Stomach (tissue), 9 donors: ENCODE results near the gene DLGAP1. TPM values are rescaled to one million over a fixed set of nuclear protein-coding genes. Genes with fewer than 3 reads are reported as not detected.

ENCODE experiments used
- DNase-seq, 2 donors: peaks; one replicate each; pipeline versions ENCODE4 v3.0.0 to v3.0.0-alpha.2; 2013 to 2019
- H3K27ac ChIP-seq, 5 donors: fragments of 200-600 bp in 4 of 5; sonication (generic) in 4 of 5; one replicate each; pipeline ENCODE4 v1.5.1; 2013 to 2019; ENCODE audit warnings: mild to moderate bottlenecking in 1 of 5, moderate library complexity in 1 of 5
- H3K27me3 ChIP-seq, 3 donors: fragments of 200-600 bp; sonication (generic); one replicate each; pipeline ENCODE4 v1.5.1; 2017 to 2019; ENCODE audit warnings: mixed run types in 1 of 3
- H3K36me3 ChIP-seq, 4 donors: fragments of 200-600 bp; sonication (generic); 1 replicate in 3 of 4; 2 replicates in 1 of 4; pipeline ENCODE4 v1.5.1; 2016 to 2019
- H3K4me1 ChIP-seq, 4 donors: fragments of 200-600 bp; sonication (generic); one replicate each; pipeline ENCODE4 v1.5.1; 2016 to 2019
- H3K4me3 ChIP-seq, 4 donors: fragments of 200-600 bp; sonication (generic) in 3 of 4; one replicate each; pipeline ENCODE4 v1.5.1; 2016 to 2019; ENCODE audit warnings: mild to moderate bottlenecking in 1 of 4
- H3K9me3 ChIP-seq, 4 donors: fragments of 200-600 bp; sonication (generic); one replicate each; pipeline ENCODE4 v1.5.1; 2016 to 2019
- EP300 ChIP-seq: sonication (generic); formaldehyde crosslinking; IDR thresholded peaks from one replicate; pipeline ENCODE4 v1.6.1; 2017; ENCODE audit warnings: antibody characterized with exemption
- POLR2A ChIP-seq, 4 donors: fragments of 450-650 bp; IDR thresholded peaks; one replicate each; pipeline ENCODE4 v1.6.1; 2016; ENCODE audit warnings: antibody characterized with exemption in 4 of 4, control low read depth in 2 of 4, mild to moderate bottlenecking in 1 of 4, moderate library complexity in 1 of 4
- POLR2AphosphoS5 ChIP-seq, 3 donors: sonication (generic); formaldehyde crosslinking; IDR thresholded peaks; one replicate each; pipeline ENCODE4 v1.6.1; 2016; ENCODE audit warnings: antibody characterized with exemption in 3 of 3
- WGBS, 5 donors: extraction: QIAGEN DNeasy Blood & Tissue Kit in 3 of 5; methylation state at CpG; one replicate each; pipeline versions ENCODE4 v1.1.5 to v1.1.7; 2013 to 2018; 5-methylcytosine and 5-hydroxymethylcytosine counted together
- intact Hi-C: fragments of 100-400 bp; cut with DNase I; formaldehyde crosslinking; loops from one replicate; pipeline ENCODE4 v1.15.1; 2023; ENCODE audit warnings: low total_unique reads
- polyA plus RNA-seq, 3 donors: library from polyadenylated mRNA; stranded (reverse); fragments of 200-250 nt; gene quantifications; one replicate each; pipeline ENCODE4 v1.2.3, GENCODE V29; 2013
- total RNA-seq, 5 donors: library from RNA; depleted of rRNA; stranded (reverse); fragments of >200 nt; gene quantifications; one replicate each; pipeline versions ENCODE4 v1.1.0 to v1.2.3, GENCODE V29; 2014 to 2016
- TF ChIP-seq, protein P1 (sequence below), 7 experiments: fragments of 450-650 bp in 4 of 7; fragments of 200-600 bp in 3 of 7; sonication (generic) in 3 of 7; IDR thresholded peaks; one replicate each; pipeline ENCODE4 v1.5.1; 2016 to 2019; ENCODE audit warnings: antibody characterized with exemption in 7 of 7, control low read depth in 2 of 7, mild to moderate bottlenecking in 1 of 7
- donor health status: healthy with polysubstance abuse.
- donor health status: Bipolar disorder and iron deficiency.
- donor health status: healthy.

DLGAP1 gene
- total and polyA plus RNA-seq, 8 donors = 0.06 to 7.0 (median 1.3) TPM; not detected in 1

GRCh38 chr18:3647636-3648035 lies 807.5 kb downstream of the DLGAP1 start:
- Histone ChIP-seq H3K9me3 (no peaks in the 10 kb centered on the region), H3K36me3 (no peaks in the 10 kb centered on the region), H3K27ac (no peak overlapping the region), H3K27me3 (no peaks in the 10 kb centered on the region), H3K4me1 (peaks cover 0 to 12% (median 0%) of the 10 kb centered on the region in 4 donors), H3K4me3 (no peak overlapping the region)
- TF ChIP-seq EP300 = no peak
- DNase-seq = no peak
- intact Hi-C loops = no loop called here
- WGBS, 5 donors = 71 to 99% (median 83%) methylated on average over 4 of the region's 4 CpGs

DNA sequence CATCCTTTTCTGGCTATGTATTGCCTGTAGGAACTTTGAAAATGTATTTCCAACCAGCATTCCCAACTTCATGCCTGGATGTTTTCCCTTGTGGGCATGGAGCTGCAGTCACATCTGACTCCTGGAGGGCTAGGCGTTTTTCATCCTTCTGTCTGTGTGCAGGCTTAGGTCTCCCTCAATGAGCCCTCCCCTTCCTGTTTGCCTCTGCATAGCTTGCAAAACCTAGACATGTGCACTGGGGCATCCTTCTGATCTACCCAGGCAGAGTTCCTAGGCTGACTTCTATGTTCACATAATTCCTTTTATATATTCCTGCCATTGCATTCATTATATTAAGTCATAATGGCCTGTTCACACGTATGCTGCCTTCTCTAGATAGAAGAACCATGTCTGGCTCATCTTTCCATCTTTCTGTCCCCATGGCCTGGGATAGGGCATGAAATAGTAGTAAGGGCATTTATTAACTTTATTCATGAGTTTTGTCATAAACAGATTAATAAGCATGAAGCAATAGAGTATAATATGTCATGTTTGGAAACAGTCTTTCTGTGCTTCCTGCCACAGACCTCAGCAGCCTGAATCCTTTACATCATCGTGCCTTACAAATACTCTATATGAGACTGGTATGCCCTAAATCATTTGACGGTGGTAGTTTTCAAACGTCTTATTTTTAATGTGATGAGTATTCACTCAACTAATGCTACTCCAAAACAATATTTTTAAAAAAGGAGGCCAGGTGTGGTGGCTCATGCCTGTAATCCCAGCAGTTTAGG lies 809.5 kb downstream of the DLGAP1 start:
- no peak overlapping the region for H3K4me3 ChIP-seq

GRCh38 chr18:3634250-3634939 lies 820.7 kb downstream of the DLGAP1 start:
- Histone ChIP-seq H3K9me3 (no peaks in the 10 kb centered on the region), H3K4me3 (no peak overlapping the region), H3K36me3 (no peaks in the 10 kb centered on the region), H3K27me3 (no peaks in the 10 kb centered on the region), H3K4me1 (no peaks in the 10 kb centered on the region), H3K27ac (no peak overlapping the region)
- intact Hi-C loops = no loop called here
- no peak for TF ChIP-seq POLR2AphosphoS5 (IDR thresholded peaks at IDR 0.05)
- TF ChIP-seq, protein P1, sequence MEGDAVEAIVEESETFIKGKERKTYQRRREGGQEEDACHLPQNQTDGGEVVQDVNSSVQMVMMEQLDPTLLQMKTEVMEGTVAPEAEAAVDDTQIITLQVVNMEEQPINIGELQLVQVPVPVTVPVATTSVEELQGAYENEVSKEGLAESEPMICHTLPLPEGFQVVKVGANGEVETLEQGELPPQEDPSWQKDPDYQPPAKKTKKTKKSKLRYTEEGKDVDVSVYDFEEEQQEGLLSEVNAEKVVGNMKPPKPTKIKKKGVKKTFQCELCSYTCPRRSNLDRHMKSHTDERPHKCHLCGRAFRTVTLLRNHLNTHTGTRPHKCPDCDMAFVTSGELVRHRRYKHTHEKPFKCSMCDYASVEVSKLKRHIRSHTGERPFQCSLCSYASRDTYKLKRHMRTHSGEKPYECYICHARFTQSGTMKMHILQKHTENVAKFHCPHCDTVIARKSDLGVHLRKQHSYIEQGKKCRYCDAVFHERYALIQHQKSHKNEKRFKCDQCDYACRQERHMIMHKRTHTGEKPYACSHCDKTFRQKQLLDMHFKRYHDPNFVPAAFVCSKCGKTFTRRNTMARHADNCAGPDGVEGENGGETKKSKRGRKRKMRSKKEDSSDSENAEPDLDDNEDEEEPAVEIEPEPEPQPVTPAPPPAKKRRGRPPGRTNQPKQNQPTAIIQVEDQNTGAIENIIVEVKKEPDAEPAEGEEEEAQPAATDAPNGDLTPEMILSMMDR (IDR thresholded peaks at IDR 0.05) = no peak
- no peak for TF ChIP-seq EP300
- no peak for TF ChIP-seq POLR2A (IDR thresholded peaks at IDR 0.05)
- no peak for DNase-seq
- WGBS, 5 donors = 75 to 84% (median 80%) methylated on average over 3 of the region's 3 CpGs

More for the DNA sequence above, 809.5 kb downstream of the DLGAP1 start:
- Histone ChIP-seq H3K9me3 (no peaks in the 10 kb centered on the region), H3K4me1 (peaks cover 0 to 7% (median 0%) of the 10 kb centered on the region in 4 donors), H3K36me3 (no peaks in the 10 kb centered on the region), H3K27me3 (no peaks in the 10 kb centered on the region), H3K27ac (no peak overlapping the region)
- no peak for TF ChIP-seq POLR2AphosphoS5 (IDR thresholded peaks at IDR 0.05)
- TF ChIP-seq POLR2A (IDR thresholded peaks at IDR 0.05) = no peak
- TF ChIP-seq EP300 = no peak
- TF ChIP-seq, protein P1 (IDR thresholded peaks at IDR 0.05) = no peak
- intact Hi-C loops = no loop called here
- 82 to 88% (median 85%) methylated on average over 5 of the region's 5 CpGs for WGBS, 5 donors
- DNase-seq = no peak

- TF ChIP-seq POLR2AphosphoS5 (IDR thresholded peaks at IDR 0.05) = no peak
- TF ChIP-seq POLR2A (IDR thresholded peaks at IDR 0.05) = no peak
- TF ChIP-seq EP300 = no peak
- TF ChIP-seq, protein P1 (IDR thresholded peaks at IDR 0.05) = no peak
- Histone ChIP-seq H3K4me1 (no peaks in the 10 kb centered on the region), H3K36me3 (no peaks in the 10 kb centered on the region), H3K4me3 (no peak overlapping the region), H3K9me3 (no peaks in the 10 kb centered on the region), H3K27me3 (no peaks in the 10 kb centered on the region), H3K27ac (no peak overlapping the region)
- WGBS, 5 donors = 62 to 77% (median 65%) methylated on average over 5 of the region's 5 CpGs
- intact Hi-C loops = no loop called here
- DNase-seq = no peak
Measured at GRCh38 chr18:3631887-3632286, 823.2 kb downstream of the DLGAP1 start.
